HCT116 (cell line): Measurements from ENCODE around the gene KLHL3. TPM values are rescaled to one million over a fixed set of nuclear protein-coding genes. Genes with fewer than 3 reads are reported as not detected.

ENCODE experiments used
- ATAC-seq: fragments of 200-7000 bp; cut with Tn5 transposase; 2 replicates; pipeline ENCODE4 v1.9.1; 2020; ENCODE audit warnings: mild to moderate bottlenecking, moderate library complexity
- BruUV-seq: library from RNA; stranded (reverse); fragments of 400-500 nt; replicated peaks from 2 replicates; lab custom pipeline; 2021; lab: Mats Ljungman, UMichigan
- CTCF ChIA-PET: fragments of 300-600 bp; sonication (Branson Sonifier 250); formaldehyde crosslinking; loops from one replicate; lab custom pipeline; 2021; ENCODE audit warnings: antibody characterized with exemption; lab: Charles Lee
- POLR2A ChIA-PET: fragments of 300-600, 350-600 bp; sonication (Branson Sonifier 250); formaldehyde crosslinking; loops from one replicate; lab custom pipeline; 2021; ENCODE audit warnings: antibody characterized with exemption; lab: Charles Lee
- RAD21 ChIA-PET, 2 experiments: fragments of 300-600 bp; sonication (Branson Sonifier 250); formaldehyde crosslinking; loops; one replicate each; lab custom pipeline; 2023; ENCODE audit warnings: low total read pairs in 2 of 2; ENCODE audit not compliant: uncharacterized antibody in 2 of 2, unreplicated experiment in 2 of 2, low non-redundant PET in 1 of 2; lab: Charles Lee
- DNase-seq: peaks from one replicate; pipeline ENCODE4 v3.0.0-alpha.2; 2010; ENCODE audit warnings: low read depth, low spot score
- H2AFZ ChIP-seq: fragments of 200-600 bp; shearing (Covaris generic), sonication (generic); 2 replicates; pipeline ENCODE4 v1.6.1; 2017; ENCODE audit warnings: low read depth, mixed run types, mixed read lengths, antibody characterized with exemption, low read length; ENCODE audit not compliant: poor library complexity, severe bottlenecking
- H3K27ac ChIP-seq: 2 replicates; pipeline ENCODE4 v1.5.1; 2012; ENCODE audit warnings: low read depth, low read length
- H3K27me3 ChIP-seq: fragments of 200-600 bp; sonication (generic); 2 replicates; pipeline ENCODE4 v1.6.1; 2016; ENCODE audit warnings: mixed run types, low read length, mixed read lengths; ENCODE audit not compliant: insufficient read depth
- H3K36me3 ChIP-seq, 2 experiments: fragments of 200-500 bp in 1 of 2; fragments of 200-600 bp in 1 of 2; sonication (Bioruptor generic) in 1 of 2; sonication (generic) in 1 of 2; 2 replicates each; pipeline versions ENCODE4 v1.5.1 to v1.6.1; 2014 to 2016; ENCODE audit warnings: low read length in 2 of 2, inconsistent platforms in 1 of 2, mixed read lengths in 1 of 2, mixed run types in 1 of 2; ENCODE audit not compliant: insufficient read depth in 2 of 2, control insufficient read depth in 1 of 2
- H3K4me1 ChIP-seq, 2 experiments: fragments of 200-600 bp in 1 of 2; sonication (generic) in 1 of 2; 2 replicates each; pipeline versions ENCODE4 v1.5.1 to v1.6.1; 2012 to 2017; ENCODE audit warnings: low read length in 2 of 2, inconsistent platforms in 1 of 2, mild to moderate bottlenecking in 1 of 2, mixed read lengths in 1 of 2, mixed run types in 1 of 2, moderate library complexity in 1 of 2; ENCODE audit not compliant: insufficient read depth in 2 of 2, control insufficient read depth in 1 of 2
- H3K4me2 ChIP-seq: fragments of 200-600 bp; sonication (generic); 2 replicates; pipeline ENCODE4 v1.6.1; 2017; ENCODE audit warnings: mixed run types, low read length, mixed read lengths
- H3K4me3 ChIP-seq, 2 experiments: fragments of 200-600 bp in 1 of 2; sonication (generic) in 1 of 2; replicated peaks in 1 of 2; 2 replicates each; pipeline ENCODE4 v1.5.1; 2011 to 2016; ENCODE audit warnings: low read length in 2 of 2, control low read depth in 1 of 2, low read depth in 1 of 2, mild to moderate bottlenecking in 1 of 2, mixed read lengths in 1 of 2, mixed run types in 1 of 2
- H3K79me2 ChIP-seq: fragments of 200-600 bp; sonication (generic); 2 replicates; pipeline ENCODE4 v1.6.1; 2017; ENCODE audit warnings: mild to moderate bottlenecking, mixed run types, low read length, moderate library complexity, mixed read lengths; ENCODE audit not compliant: insufficient read depth
- H3K9ac ChIP-seq: fragments of 200-600 bp; sonication (generic); 2 replicates; pipeline ENCODE4 v1.6.1; 2016; ENCODE audit warnings: low read length, mixed read lengths
- H3K9me2 ChIP-seq: fragments of 200-600 bp; sonication (generic), shearing (Covaris generic); 2 replicates; pipeline ENCODE4 v1.6.1; 2017; ENCODE audit warnings: mixed run types, mild to moderate bottlenecking, moderate library complexity; ENCODE audit not compliant: insufficient read depth
- H3K9me3 ChIP-seq, 2 experiments: fragments of 200-500 bp in 1 of 2; fragments of 200-600 bp in 1 of 2; sonication (Bioruptor generic) in 1 of 2; sonication (generic) in 1 of 2; 2 replicates each; pipeline ENCODE4 v1.6.1; 2014 to 2017; ENCODE audit warnings: low read length in 2 of 2, mixed read lengths in 2 of 2, inconsistent platforms in 1 of 2, low read depth in 1 of 2, mild to moderate bottlenecking in 1 of 2, mixed run types in 1 of 2, moderate library complexity in 1 of 2; ENCODE audit not compliant: control insufficient read depth in 1 of 2, insufficient read depth in 1 of 2
- H4K20me1 ChIP-seq: fragments of 200-600 bp; sonication (generic), shearing (Covaris generic); 2 replicates; pipeline ENCODE4 v1.6.1; 2017; ENCODE audit warnings: mixed run types, mild to moderate bottlenecking, moderate library complexity; ENCODE audit not compliant: insufficient read depth
- CEBPB ChIP-seq: IDR thresholded peaks from 2 replicates; pipeline ENCODE4 v1.6.1; 2012; ENCODE audit warnings: low read depth
- CTCF ChIP-seq, 3 experiments: fragments of 200-600 bp in 1 of 3; sonication (generic) in 1 of 3; IDR thresholded peaks in 2 of 3; conservative IDR thresholded peaks in 1 of 3; 2 replicates each; pipeline ENCODE4 v1.5.1; 2012 to 2017; ENCODE audit warnings: low read depth in 2 of 3, low read length in 2 of 3, antibody characterized with exemption in 1 of 3, borderline replicate concordance in 1 of 3, control low read depth in 1 of 3, mild to moderate bottlenecking in 1 of 3, mixed read lengths in 1 of 3, mixed run types in 1 of 3, moderate library complexity in 1 of 3; ENCODE audit not compliant: insufficient read depth in 1 of 3
- EGR1 ChIP-seq: IDR thresholded peaks from 2 replicates; pipeline ENCODE4 v1.6.1; 2012; ENCODE audit warnings: low read depth
- ELF1 ChIP-seq: IDR thresholded peaks from 2 replicates; pipeline ENCODE4 v1.6.1; 2012; ENCODE audit warnings: low read depth, borderline replicate concordance
- EZH2phosphoT487 ChIP-seq: fragments of 200-600 bp; IDR thresholded peaks from 2 replicates; pipeline ENCODE4 v1.6.1; 2018; ENCODE audit warnings: antibody characterized with exemption, borderline replicate concordance
- FOSL1 ChIP-seq: IDR thresholded peaks from 2 replicates; pipeline ENCODE4 v1.6.1; 2012; ENCODE audit warnings: low read depth
- JUND ChIP-seq: IDR thresholded peaks from 2 replicates; pipeline ENCODE4 v1.6.1; 2012
- RAD21 ChIP-seq: IDR thresholded peaks from 2 replicates; pipeline ENCODE4 v1.6.1; 2012; ENCODE audit warnings: low read depth, mild to moderate bottlenecking
- REST ChIP-seq: IDR thresholded peaks from 2 replicates; pipeline ENCODE4 v1.6.1; 2012; ENCODE audit warnings: low read depth
- SIN3A ChIP-seq: IDR thresholded peaks from 2 replicates; pipeline ENCODE4 v1.6.1; 2012; ENCODE audit warnings: low read depth
- SRF ChIP-seq: IDR thresholded peaks from 2 replicates; pipeline ENCODE4 v1.6.1; 2012; ENCODE audit warnings: low read depth
- TCF7L2 ChIP-seq: IDR thresholded peaks from 2 replicates; pipeline ENCODE4 v1.7.0; 2011; ENCODE audit warnings: borderline replicate concordance, inconsistent platforms; ENCODE audit not compliant: insufficient read depth, insufficient read length; ENCODE audit errors: extremely low read depth
- ZBTB33 ChIP-seq: IDR thresholded peaks from 2 replicates; pipeline ENCODE4 v1.6.1; 2011; ENCODE audit warnings: mild to moderate bottlenecking, low read length, moderate library complexity; ENCODE audit not compliant: insufficient replicate concordance; ENCODE audit errors: extremely low read depth
- ZFX ChIP-seq: fragments of 450-650 bp; IDR thresholded peaks from 2 replicates; pipeline ENCODE4 v1.6.1; 2017
- intact Hi-C: fragments of 100-400 bp; cut with micrococcal nuclease; formaldehyde crosslinking; loops from 2 replicates; pipeline ENCODE4 v1.10.0; 2022
- total RNA-seq: library from RNA; stranded (reverse); gene quantifications from one replicate; pipeline ENCODE4 v1.2.1, GENCODE V29; 2021; ENCODE audit not compliant: unreplicated experiment
- TF ChIP-seq, protein P1 (sequence below): IDR thresholded peaks from 2 replicates; pipeline ENCODE4 v1.6.1; 2012

Gene KLHL3
- total RNA-seq, 1 experiment from 2014 or later, result not detected

- no peaks in the 10 kb centered on the region for H3K4me1 ChIP-seq
- no peak for DNase-seq
- no peaks in the 10 kb centered on the region for H3K9me2 ChIP-seq
- ChIA-PET POLR2A (no interaction called here), CTCF (no interaction called here), RAD21 (no interaction called here)
- no peak overlapping the region for H3K4me3 ChIP-seq
- H3K36me3 ChIP-seq, result no peaks in the 10 kb centered on the region
- no peaks in the 10 kb centered on the region for H4K20me1 ChIP-seq
- ATAC-seq, result no peak
- H3K27me3 ChIP-seq, result peaks cover 75% of the 10 kb centered on the region
- no peaks in the 10 kb centered on the region for H3K9me3 ChIP-seq
- H3K4me2 ChIP-seq, result no peak overlapping the region
- no peak overlapping the region for H3K9ac ChIP-seq
- no peak for TF ChIP-seq REST
- TF ChIP-seq JUND, result no peak
- no peak for TF ChIP-seq FOSL1
- no peak for TF ChIP-seq ZBTB33
- TF ChIP-seq ELF1, result no peak
- TF ChIP-seq, protein P1, sequence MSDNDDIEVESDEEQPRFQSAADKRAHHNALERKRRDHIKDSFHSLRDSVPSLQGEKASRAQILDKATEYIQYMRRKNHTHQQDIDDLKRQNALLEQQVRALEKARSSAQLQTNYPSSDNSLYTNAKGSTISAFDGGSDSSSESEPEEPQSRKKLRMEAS, result no peak
- TF ChIP-seq RAD21, result no peak
- no peak for TF ChIP-seq EZH2phosphoT487
- no peak for TF ChIP-seq SIN3A
- TF ChIP-seq TCF7L2, result no peak
- no peak for TF ChIP-seq EGR1
- no peak for TF ChIP-seq ZFX
- no peak for TF ChIP-seq CTCF (IDR thresholded peaks at IDR 0.05 in 2 of 3, conservative IDR thresholded peaks at IDR 0.05 in 1 of 3; ENCODE audit: borderline replicate concordance in 1 of 3, insufficient read depth in 1 of 3, low read depth in 2 of 3, low read length in 2 of 3)
- no peak for TF ChIP-seq CEBPB
- TF ChIP-seq SRF, result no peak
- H2AFZ ChIP-seq, result no peak overlapping the region
- intact Hi-C loops, result no loop called here
- BruUV-seq, result no TSS peak
- no peak overlapping the region for H3K27ac ChIP-seq
- H3K79me2 ChIP-seq, result no peaks in the 10 kb centered on the region
These were observed 137.5 kb downstream of the KLHL3 start for GRCh38 chr5:137598399-137598798.
